GM23338 (cell line): ENCODE data around the gene PRRC2A. TPM values are rescaled to one million over a fixed set of nuclear protein-coding genes. Genes with fewer than 3 reads are reported as not detected.

ENCODE experiments used
- ATAC-seq: fragments of 200-7000 bp; cut with Tn5 transposase; 3 replicates; pipeline ENCODE4 v1.9.1; 2020
- DNase-seq: peaks from one replicate; pipeline ENCODE4 v3.0.0-alpha.2; 2015; ENCODE audit warnings: low spot score
- H2AFZ ChIP-seq: fragments of 200-600 bp; sonication (generic); 2 replicates; pipeline ENCODE4 v1.8.0; 2016; ENCODE audit warnings: antibody characterized with exemption, mild to moderate bottlenecking, moderate library complexity
- H3F3A ChIP-seq: fragments of 200-600 bp; sonication (generic); replicated peaks from 2 replicates; pipeline ENCODE4 v1.8.0; 2017; ENCODE audit warnings: antibody characterized with exemption, mixed run types, low read depth
- H3K27ac ChIP-seq: fragments of 200-600 bp; sonication (generic); 2 replicates; pipeline ENCODE4 v1.6.1; 2016; ENCODE audit warnings: low read depth
- H3K27me3 ChIP-seq: fragments of 200-600 bp; sonication (generic); 2 replicates; pipeline ENCODE4 v1.8.0; 2016; ENCODE audit warnings: mild to moderate bottlenecking, mixed run types, moderate library complexity; ENCODE audit not compliant: insufficient read depth
- H3K36me3 ChIP-seq: fragments of 200-600 bp; sonication (generic); 2 replicates; pipeline ENCODE4 v1.8.0; 2016; ENCODE audit warnings: mild to moderate bottlenecking; ENCODE audit not compliant: insufficient read depth
- H3K4me1 ChIP-seq: fragments of 200-600 bp; sonication (generic); 2 replicates; pipeline ENCODE4 v1.8.0; 2016; ENCODE audit warnings: mild to moderate bottlenecking, moderate library complexity; ENCODE audit not compliant: insufficient read depth
- H3K4me2 ChIP-seq: fragments of 200-600 bp; sonication (generic); 2 replicates; pipeline ENCODE4 v1.7.1; 2017; ENCODE audit warnings: mixed run types
- H3K4me3 ChIP-seq: fragments of 200-600 bp; sonication (generic); 2 replicates; pipeline ENCODE4 v1.6.1; 2016; ENCODE audit warnings: mixed run types
- H3K79me2 ChIP-seq: fragments of 200-600 bp; sonication (generic); replicated peaks from 2 replicates; pipeline ENCODE4 v1.8.0; 2017; ENCODE audit warnings: mild to moderate bottlenecking; ENCODE audit not compliant: insufficient read depth
- H3K9me2 ChIP-seq: fragments of 200-600 bp; sonication (generic); 2 replicates; pipeline ENCODE4 v1.8.0; 2017; ENCODE audit not compliant: insufficient read depth
- H4K20me1 ChIP-seq: fragments of 200-600 bp; sonication (generic); replicated peaks from 2 replicates; pipeline ENCODE4 v1.8.0; 2017; ENCODE audit warnings: mild to moderate bottlenecking; ENCODE audit not compliant: insufficient read depth
- H3K27ac Mint-ChIP-seq: 2 replicates; pipeline ENCODE4 v1.8.0; 2020; ENCODE audit warnings: inconsistent platforms, mild to moderate bottlenecking, moderate library complexity, mixed read lengths
- H3K27me3 Mint-ChIP-seq: 3 replicates; pipeline ENCODE4 v1.8.0; 2022; ENCODE audit warnings: low read depth, mild to moderate bottlenecking, moderate library complexity, mixed read lengths, inconsistent platforms; ENCODE audit not compliant: insufficient read depth, poor library complexity
- H3K36me3 Mint-ChIP-seq: 3 replicates; pipeline ENCODE4 v1.8.0; 2021; ENCODE audit warnings: low read depth, mild to moderate bottlenecking, inconsistent platforms, moderate library complexity, mixed read lengths
- H3K4me1 Mint-ChIP-seq: 3 replicates; pipeline ENCODE4 v1.8.0; 2020; ENCODE audit warnings: mild to moderate bottlenecking, inconsistent platforms, mixed read lengths
- H3K4me3 Mint-ChIP-seq: 3 replicates; pipeline ENCODE4 v1.8.0; 2021; ENCODE audit warnings: moderate library complexity, mild to moderate bottlenecking, inconsistent platforms, mixed read lengths
- H3K9me3 Mint-ChIP-seq: 3 replicates; pipeline ENCODE4 v1.8.0; 2020; ENCODE audit warnings: moderate library complexity, mild to moderate bottlenecking, inconsistent platforms, mixed read lengths
- CREB1 ChIP-seq: fragments of 250-450 bp; sonication (Bioruptor Pico); IDR thresholded peaks from 2 replicates; pipeline ENCODE4 v1.5.0; 2020; ENCODE audit warnings: low read depth, mild to moderate bottlenecking, moderate library complexity
- CTCF ChIP-seq, 2 experiments: fragments of 200-600 bp in 1 of 2; sonication (generic) in 1 of 2; conservative IDR thresholded peaks; 2 replicates each; pipeline versions ENCODE4 v1.5.1 to v1.6.1; 2016 to 2017; ENCODE audit warnings: antibody characterized with exemption in 2 of 2, low read depth in 2 of 2, mild to moderate bottlenecking in 2 of 2, moderate library complexity in 1 of 2
- ETS1 ChIP-seq: IDR thresholded peaks from 2 replicates; pipeline ENCODE4 v1.6.1; 2016; ENCODE audit warnings: antibody characterized with exemption
- ZNF114 ChIP-seq: fragments of 250-450 bp; sonication (Bioruptor Pico); IDR thresholded peaks from 2 replicates; pipeline ENCODE4 v1.5.0; 2020; ENCODE audit warnings: mild to moderate bottlenecking, moderate library complexity
- ZNF331 ChIP-seq: fragments of 250-450 bp; sonication (Bioruptor Pico); IDR thresholded peaks from 2 replicates; pipeline ENCODE4 v1.5.0; 2020; ENCODE audit warnings: low read depth, mild to moderate bottlenecking, moderate library complexity
- ZNF462 ChIP-seq: fragments of 250-450 bp; sonication (Bioruptor Pico); IDR thresholded peaks from 2 replicates; pipeline ENCODE4 v1.5.0; 2020; ENCODE audit warnings: mild to moderate bottlenecking, moderate library complexity
- polyA plus RNA-seq: library from polyadenylated mRNA; unstranded; fragments of >200 nt; fragmentation: Nextera tagmentation; extraction: Ambion mirVana; gene quantifications from 2 replicates; pipeline ENCODE4 v1.2.1, GENCODE V29; 2016
- total RNA-seq: library from RNA; depleted of rRNA; stranded (reverse); fragments of >200 nt; shearing (Covaris generic); gene quantifications from 2 replicates; pipeline ENCODE4 v1.2.3, GENCODE V29; 2014

The PRRC2A gene
- total and polyA plus RNA-seq, 2 experiments from 2014 or later, result 213 to 273 TPM

- Mint-ChIP-seq H3K4me3 (no peak overlapping the region), H3K27me3 (peaks cover 6% of the 10 kb centered on the region), H3K9me3 (no peaks in the 10 kb centered on the region; the same call in 2 of the 3 replicates), H3K4me1 (no peaks in the 10 kb centered on the region), H3K36me3 (peaks cover 91% of the 10 kb centered on the region), H3K27ac (no peak overlapping the region)
- no peak for TF ChIP-seq ETS1
- TF ChIP-seq ZNF462 (CRISPR knock-in tag), result no peak
- TF ChIP-seq CTCF (conservative IDR thresholded peaks at IDR 0.05; ENCODE audit: low read depth in 2 of 2), result no peak
- TF ChIP-seq CREB1 (CRISPR knock-in tag), result no peak
- TF ChIP-seq ZNF331 (CRISPR knock-in tag), result no peak
- TF ChIP-seq ZNF114 (CRISPR knock-in tag), result no peak
- no peak overlapping the region for H2AFZ ChIP-seq
- H3K4me3 ChIP-seq, result no peak overlapping the region
- H3K27me3 ChIP-seq, result no peaks in the 10 kb centered on the region
- peaks cover 79% of the 10 kb centered on the region for H3F3A ChIP-seq
- H3K27ac ChIP-seq, result no peak overlapping the region
- H3K4me1 ChIP-seq, result no peaks in the 10 kb centered on the region
- DNase-seq (no peak), ATAC-seq (no peak)
- H3K9me2 ChIP-seq, result no peaks in the 10 kb centered on the region
- peaks cover 40% of the 10 kb centered on the region for H4K20me1 ChIP-seq
- peaks cover 69% of the 10 kb centered on the region for H3K36me3 ChIP-seq
- H3K79me2 ChIP-seq, result peaks cover 12% of the 10 kb centered on the region
- H3K4me2 ChIP-seq, result no peak overlapping the region
Measured at GRCh38 chr6:31634969-31635575, 14.6 kb downstream of the PRRC2A start.
